Gastroesophageal sphincter (tissue), 4 donors: ENCODE results near the gene ARHGAP42. TPM values are rescaled to one million over a fixed set of nuclear protein-coding genes. Genes with fewer than 3 reads are reported as not detected.

ENCODE experiments used
- ATAC-seq: fragments of 150-250 bp; one replicate; pipeline ENCODE4 v1.9.1; 2016; ENCODE audit warnings: mild to moderate bottlenecking, moderate library complexity
- H3K27ac ChIP-seq, 4 donors: fragments of 200-600 bp; sonication (generic) in 3 of 4; 1 replicate in 3 of 4; 2 replicates in 1 of 4; pipeline ENCODE4 v1.5.1; 2016 to 2019
- H3K27me3 ChIP-seq: fragments of 200-600 bp; sonication (generic); one replicate; pipeline ENCODE4 v1.5.1; 2019
- H3K36me3 ChIP-seq, 2 donors: fragments of 200-600 bp; sonication (generic); one replicate each; pipeline ENCODE4 v1.5.1; 2019; ENCODE audit warnings: control low read depth in 1 of 2
- H3K4me1 ChIP-seq, 3 donors: fragments of 200-600 bp; sonication (generic); 1 replicate in 2 of 3; 2 replicates in 1 of 3; pipeline ENCODE4 v1.5.1; 2016 to 2019; ENCODE audit warnings: control low read depth in 2 of 3
- H3K4me3 ChIP-seq, 2 donors: fragments of 200-600 bp; sonication (generic); one replicate each; pipeline ENCODE4 v1.5.1; 2019; ENCODE audit warnings: mild to moderate bottlenecking in 1 of 2, moderate library complexity in 1 of 2
- H3K9me3 ChIP-seq, 3 donors: fragments of 200-600 bp; sonication (generic); one replicate each; pipeline ENCODE4 v1.5.1; 2017 to 2019; ENCODE audit warnings: control low read depth in 2 of 3
- EP300 ChIP-seq: sonication (generic); formaldehyde crosslinking; IDR thresholded peaks from one replicate; pipeline ENCODE4 v1.6.1; 2017; ENCODE audit warnings: antibody characterized with exemption, mild to moderate bottlenecking
- POLR2A ChIP-seq, 2 donors: fragments of 450-650 bp; IDR thresholded peaks; one replicate each; pipeline ENCODE4 v1.6.1; 2017; ENCODE audit warnings: antibody characterized with exemption in 2 of 2, mild to moderate bottlenecking in 2 of 2, moderate library complexity in 1 of 2
- POLR2AphosphoS5 ChIP-seq: sonication (generic); formaldehyde crosslinking; IDR thresholded peaks from one replicate; pipeline ENCODE4 v1.6.1; 2017; ENCODE audit warnings: antibody characterized with exemption
- WGBS, 2 donors: methylation state at CpG; one replicate each; pipeline ENCODE4 v1.1.5; 2018; ENCODE audit warnings: low coverage in 1 of 2; 5-methylcytosine and 5-hydroxymethylcytosine counted together
- total RNA-seq, 4 donors: library from RNA; depleted of rRNA; stranded (reverse); fragments of >200 nt; gene quantifications; one replicate each; pipeline ENCODE4 v1.1.0, GENCODE V29; 2016
- TF ChIP-seq, protein P1 (sequence below), 4 experiments: fragments of 200-600 bp in 2 of 4; fragments of 450-650 bp in 2 of 4; sonication (generic) in 1 of 4; IDR thresholded peaks; one replicate each; pipeline ENCODE4 v1.5.1; 2017 to 2019; ENCODE audit warnings: antibody characterized with exemption in 4 of 4, mild to moderate bottlenecking in 2 of 4, moderate library complexity in 2 of 4

The ARHGAP42 gene
- total RNA-seq, 4 donors from 2014 or later, result 6.3 to 29.1 (median 9.9) TPM

DNA sequence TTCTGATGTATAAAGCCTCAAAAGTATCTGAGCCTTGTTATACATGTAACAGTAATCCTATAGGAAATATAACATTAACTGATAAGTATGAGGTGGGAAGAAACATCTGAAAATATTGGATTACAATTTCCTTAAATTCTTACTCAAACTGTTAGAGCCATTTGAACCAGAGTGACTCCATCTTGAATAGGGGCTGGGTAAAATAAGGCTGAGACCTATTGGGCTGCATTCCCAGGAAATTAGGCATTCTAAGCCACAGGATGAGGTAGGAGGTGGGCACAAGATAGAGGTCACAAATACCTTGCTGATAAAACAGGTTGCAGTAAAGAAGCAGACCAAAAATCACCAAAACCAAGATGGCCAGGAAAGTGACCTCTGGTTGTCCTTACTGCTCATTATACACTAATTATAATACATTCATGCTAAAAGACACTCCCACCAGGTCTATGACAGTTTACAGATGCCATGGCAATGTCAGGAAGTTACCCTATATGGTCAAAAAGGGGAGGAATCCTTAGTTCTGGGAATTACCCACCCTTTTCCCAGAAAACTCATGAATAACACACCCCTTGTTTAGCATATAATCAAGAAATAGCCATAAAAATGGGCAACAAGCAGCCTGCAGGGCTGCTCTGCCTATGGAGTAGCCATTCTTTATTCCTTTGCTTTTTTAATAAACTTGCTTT is 327.7 kb downstream of the ARHGAP42 start:
- Histone ChIP-seq H3K27me3 (no peaks in the 10 kb centered on the region), H3K4me1 (no peaks in the 10 kb centered on the region)
- TF ChIP-seq EP300, result no peak
- TF ChIP-seq, protein P1, sequence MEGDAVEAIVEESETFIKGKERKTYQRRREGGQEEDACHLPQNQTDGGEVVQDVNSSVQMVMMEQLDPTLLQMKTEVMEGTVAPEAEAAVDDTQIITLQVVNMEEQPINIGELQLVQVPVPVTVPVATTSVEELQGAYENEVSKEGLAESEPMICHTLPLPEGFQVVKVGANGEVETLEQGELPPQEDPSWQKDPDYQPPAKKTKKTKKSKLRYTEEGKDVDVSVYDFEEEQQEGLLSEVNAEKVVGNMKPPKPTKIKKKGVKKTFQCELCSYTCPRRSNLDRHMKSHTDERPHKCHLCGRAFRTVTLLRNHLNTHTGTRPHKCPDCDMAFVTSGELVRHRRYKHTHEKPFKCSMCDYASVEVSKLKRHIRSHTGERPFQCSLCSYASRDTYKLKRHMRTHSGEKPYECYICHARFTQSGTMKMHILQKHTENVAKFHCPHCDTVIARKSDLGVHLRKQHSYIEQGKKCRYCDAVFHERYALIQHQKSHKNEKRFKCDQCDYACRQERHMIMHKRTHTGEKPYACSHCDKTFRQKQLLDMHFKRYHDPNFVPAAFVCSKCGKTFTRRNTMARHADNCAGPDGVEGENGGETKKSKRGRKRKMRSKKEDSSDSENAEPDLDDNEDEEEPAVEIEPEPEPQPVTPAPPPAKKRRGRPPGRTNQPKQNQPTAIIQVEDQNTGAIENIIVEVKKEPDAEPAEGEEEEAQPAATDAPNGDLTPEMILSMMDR (IDR thresholded peaks at IDR 0.05), result no peak
- TF ChIP-seq POLR2AphosphoS5, result no peak
- no peak for TF ChIP-seq POLR2A (IDR thresholded peaks at IDR 0.05)

DNA sequence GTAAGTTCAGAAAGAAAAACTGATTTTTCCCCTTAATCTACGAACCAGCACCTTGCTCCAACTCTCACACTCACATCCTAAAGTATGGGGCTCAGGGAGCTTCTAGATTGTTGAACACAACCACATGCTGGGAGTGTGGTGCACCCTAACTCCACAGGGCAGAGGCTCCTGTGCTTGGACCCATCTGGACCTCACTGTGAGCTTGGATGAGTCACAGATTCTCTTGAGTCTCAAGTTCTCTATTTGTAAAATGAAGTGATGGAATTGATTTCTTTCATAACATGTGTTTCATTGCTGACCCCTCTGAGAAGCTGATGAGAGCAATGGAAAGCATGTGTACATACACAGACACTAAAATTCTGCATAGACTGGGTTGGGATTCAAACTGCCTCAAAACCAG is 332.8 kb downstream of the ARHGAP42 start:
- ATAC-seq, result no peak

More for the DNA sequence above, 327.7 kb downstream of the ARHGAP42 start:
- Histone ChIP-seq H3K27ac (no peak overlapping the region), H3K4me3 (no peak overlapping the region), H3K9me3 (no peaks in the 10 kb centered on the region), H3K36me3 (no peaks in the 10 kb centered on the region)
- ATAC-seq, result no peak

GRCh38 chr11:101022256-101022655 is 335.2 kb downstream of the ARHGAP42 start:
- no peaks in the 10 kb centered on the region for H3K36me3 ChIP-seq
- TF ChIP-seq POLR2A (IDR thresholded peaks at IDR 0.05), result no peak
- TF ChIP-seq EP300, result no peak
- TF ChIP-seq, protein P1 (IDR thresholded peaks at IDR 0.05), result no peak
- no peak for TF ChIP-seq POLR2AphosphoS5
- no peak for ATAC-seq

More for the DNA sequence above, 332.8 kb downstream of the ARHGAP42 start:
- Histone ChIP-seq H3K36me3 (no peaks in the 10 kb centered on the region), H3K27ac (no peak overlapping the region), H3K4me3 (no peak overlapping the region), H3K9me3 (no peaks in the 10 kb centered on the region), H3K27me3 (no peaks in the 10 kb centered on the region), H3K4me1 (no peaks in the 10 kb centered on the region)
- TF ChIP-seq POLR2AphosphoS5 (no peak), EP300 (no peak), POLR2A (IDR thresholded peaks at IDR 0.05) (no peak)
- TF ChIP-seq, protein P1 (IDR thresholded peaks at IDR 0.05), result no peak
- 71 to 88% methylated on average over 1 of the region's 1 CpG for WGBS, 2 donors

GRCh38 chr11:101028644-101029043 is 341.6 kb downstream of the ARHGAP42 start:
- H3K4me3 ChIP-seq, result no peak overlapping the region
- no peak overlapping the region for H3K27ac ChIP-seq
- no peaks in the 10 kb centered on the region for H3K36me3 ChIP-seq
- no peaks in the 10 kb centered on the region for H3K27me3 ChIP-seq
- no peaks in the 10 kb centered on the region for H3K4me1 ChIP-seq
- ATAC-seq, result no peak
- 38 to 40% methylated on average over 1 of the region's 1 CpG for WGBS, 2 donors
- H3K9me3 ChIP-seq, result no peaks in the 10 kb centered on the region
- TF ChIP-seq, protein P1 (IDR thresholded peaks at IDR 0.05), result no peak
- TF ChIP-seq EP300 (no peak), POLR2A (IDR thresholded peaks at IDR 0.05) (no peak), POLR2AphosphoS5 (no peak)

More at GRCh38 chr11:101022256-101022655, 335.2 kb downstream of the ARHGAP42 start:
- Histone ChIP-seq H3K4me3 (no peak overlapping the region), H3K4me1 (no peaks in the 10 kb centered on the region), H3K9me3 (no peaks in the 10 kb centered on the region), H3K27ac (no peak overlapping the region), H3K27me3 (no peaks in the 10 kb centered on the region)

DNA sequence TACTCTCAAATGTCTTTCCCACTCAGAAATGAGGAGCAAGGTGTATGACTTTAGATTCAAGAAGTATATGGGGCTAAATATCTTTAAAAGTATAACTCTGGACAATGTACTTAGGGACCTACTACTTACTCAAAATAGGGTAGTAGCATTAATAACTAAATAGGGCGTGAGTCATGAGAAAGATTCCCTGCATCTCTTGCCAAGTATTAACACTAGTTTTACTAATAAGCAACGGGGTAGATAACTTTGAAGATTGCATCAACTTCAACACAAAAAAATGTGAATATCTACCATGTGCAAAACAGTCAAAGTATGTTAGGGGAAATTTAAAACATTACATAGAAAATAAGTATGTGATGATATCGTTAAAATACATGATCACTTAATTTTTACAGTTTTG is 342.9 kb downstream of the ARHGAP42 start:
- Histone ChIP-seq H3K36me3 (no peaks in the 10 kb centered on the region), H3K9me3 (no peaks in the 10 kb centered on the region), H3K4me1 (no peaks in the 10 kb centered on the region), H3K27me3 (no peaks in the 10 kb centered on the region), H3K4me3 (no peak overlapping the region), H3K27ac (no peak overlapping the region)
- TF ChIP-seq, protein P1 (IDR thresholded peaks at IDR 0.05), result no peak
- TF ChIP-seq POLR2A (IDR thresholded peaks at IDR 0.05) (no peak), POLR2AphosphoS5 (no peak), EP300 (no peak)
- WGBS, 2 donors, result 58 to 59% methylated on average over 3 of the region's 3 CpGs
- no peak for ATAC-seq
